HL-60 (cell line): ENCODE data around the gene CHN2.

Experiments
- CTCF ChIP-seq: IDR thresholded peaks from one replicate; pipeline ENCODE4 v1.5.1; 2011; ENCODE audit warnings: low read length, control low read depth, inconsistent platforms; ENCODE audit not compliant: insufficient read depth
- POLR2AphosphoS5 ChIP-seq: IDR thresholded peaks from 2 replicates; pipeline ENCODE4 v1.6.1; 2012; ENCODE audit warnings: low read depth
- REST ChIP-seq: IDR thresholded peaks from 2 replicates; pipeline ENCODE4 v1.6.1; 2012; ENCODE audit warnings: low read depth; ENCODE audit not compliant: insufficient replicate concordance
- SPI1 ChIP-seq: IDR thresholded peaks from 2 replicates; pipeline ENCODE4 v1.6.1; 2012; ENCODE audit warnings: low read depth, mild to moderate bottlenecking, borderline replicate concordance

- TF ChIP-seq POLR2AphosphoS5 (no peak), SPI1 (peak; percentile 57; the same call in 1 of the 2 replicates), CTCF (no peak), REST (no peak)
Measured at GRCh38 chr7:29243910-29244655, 49.5 kb downstream of the CHN2 start.
